ENCODE results near the gene ZCCHC7. TPM values are rescaled to one million over a fixed set of nuclear protein-coding genes. Genes with fewer than 3 reads are reported as not detected.
"Not testable (repeated sequence)": the region's sequence is repeated elsewhere in the genome, so short reads cannot be mapped to it uniquely, and the experiment has no call there.

Gene ZCCHC7
- total and polyA plus RNA-seq, 9 donors, result 11.1 to 20.3 (median 12.9) TPM

- H3K9me3 ChIP-seq (replicated peaks; ENCODE audit: control insufficient read depth, low read depth, low read length), result no peaks in the 10 kb centered on the region
- H3K4me1 ChIP-seq (ENCODE audit: control insufficient read depth, insufficient read depth, low read length), result peaks cover 6% of the 10 kb centered on the region
- H3K27ac ChIP-seq (ENCODE audit: low read length), result no peak overlapping the region
- H3K27me3 ChIP-seq (ENCODE audit: control insufficient read depth, insufficient read depth, low read length), result no peaks in the 10 kb centered on the region
- no peaks in the 10 kb centered on the region for H3K36me3 ChIP-seq (ENCODE audit: control insufficient read depth, insufficient read depth, low read length)
- DNase-seq, result no peak
- H3K4me3 ChIP-seq (ENCODE audit: low read length), result no peak overlapping the region
- WGBS (ENCODE audit: insufficient coverage), result no CpG with 5 or more reads among the region's 9 CpGs
Measured at GRCh38 chr9:37119360-37119759, 1.0 kb upstream of the ZCCHC7 start.

GRCh38 chr9:37120843-37121335, 515 bp downstream of the ZCCHC7 start:
- peak; percentile 75 for DNase-seq
- not testable (repeated sequence) for H3K4me1 ChIP-seq (ENCODE audit: control insufficient read depth, insufficient read depth, low read length); H3K27me3 ChIP-seq (ENCODE audit: control insufficient read depth, insufficient read depth, low read length); H3K9me3 ChIP-seq (replicated peaks; ENCODE audit: control insufficient read depth, low read depth, low read length); H3K36me3 ChIP-seq (ENCODE audit: control insufficient read depth, insufficient read depth, low read length)
- Histone ChIP-seq H3K27ac (ENCODE audit: low read length) (peak overlapping the region; percentile 96), H3K4me3 (ENCODE audit: low read length) (peak overlapping the region; percentile 63)
- 0% methylated on average over 13 of the region's 23 CpGs for WGBS (ENCODE audit: insufficient coverage)

- no peak for DNase-seq
- no peak overlapping the region for H3K27ac ChIP-seq (ENCODE audit: low read length)
Measured at GRCh38 chr9:37121881-37122280, 1.5 kb downstream of the ZCCHC7 start.

GRCh38 chr9:37126214-37126788, 5.9 kb downstream of the ZCCHC7 start:
- H3K4me1 ChIP-seq (ENCODE audit: control insufficient read depth, insufficient read depth, low read length), result peaks cover 3% of the 10 kb centered on the region
- no peak for DNase-seq
- WGBS (ENCODE audit: insufficient coverage), result 95% methylated on average over 4 of the region's 6 CpGs
- H3K27me3 ChIP-seq (ENCODE audit: control insufficient read depth, insufficient read depth, low read length), result no peaks in the 10 kb centered on the region
- H3K36me3 ChIP-seq (ENCODE audit: control insufficient read depth, insufficient read depth, low read length), result peaks cover 16% of the 10 kb centered on the region
- H3K9me3 ChIP-seq (replicated peaks; ENCODE audit: control insufficient read depth, low read depth, low read length), result no peaks in the 10 kb centered on the region
- H3K27ac ChIP-seq (ENCODE audit: low read length), result no peak overlapping the region
- H3K4me3 ChIP-seq (ENCODE audit: low read length), result no peak overlapping the region

More at GRCh38 chr9:37121881-37122280, 1.5 kb downstream of the ZCCHC7 start:
- Histone ChIP-seq H3K9me3 (replicated peaks; ENCODE audit: control insufficient read depth, low read depth, low read length) (no peaks in the 10 kb centered on the region), H3K4me1 (ENCODE audit: control insufficient read depth, insufficient read depth, low read length) (peaks cover 6% of the 10 kb centered on the region), H3K4me3 (ENCODE audit: low read length) (peak overlapping the region; percentile 63), H3K27me3 (ENCODE audit: control insufficient read depth, insufficient read depth, low read length) (no peaks in the 10 kb centered on the region), H3K36me3 (ENCODE audit: control insufficient read depth, insufficient read depth, low read length) (peaks cover 6% of the 10 kb centered on the region)
- 78% methylated on average over 3 of the region's 4 CpGs for WGBS (ENCODE audit: insufficient coverage)

GRCh38 chr9:37127018-37127417, 6.6 kb downstream of the ZCCHC7 start:
- Histone ChIP-seq H3K4me3 (ENCODE audit: low read length) (no peak overlapping the region), H3K9me3 (replicated peaks; ENCODE audit: control insufficient read depth, low read depth, low read length) (no peaks in the 10 kb centered on the region), H3K27ac (ENCODE audit: low read length) (no peak overlapping the region), H3K36me3 (ENCODE audit: control insufficient read depth, insufficient read depth, low read length) (peaks cover 16% of the 10 kb centered on the region), H3K27me3 (ENCODE audit: control insufficient read depth, insufficient read depth, low read length) (no peaks in the 10 kb centered on the region), H3K4me1 (ENCODE audit: control insufficient read depth, insufficient read depth, low read length) (no peaks in the 10 kb centered on the region)
- DNase-seq, result no peak
- 86% methylated on average over 2 of the region's 3 CpGs for WGBS (ENCODE audit: insufficient coverage)

- Histone ChIP-seq H3K4me1 (ENCODE audit: control insufficient read depth, insufficient read depth, low read length) (no peaks in the 10 kb centered on the region), H3K36me3 (ENCODE audit: control insufficient read depth, insufficient read depth, low read length) (peaks cover 18% of the 10 kb centered on the region), H3K4me3 (ENCODE audit: low read length) (no peak overlapping the region), H3K9me3 (replicated peaks; ENCODE audit: control insufficient read depth, low read depth, low read length) (no peaks in the 10 kb centered on the region), H3K27ac (ENCODE audit: low read length) (no peak overlapping the region), H3K27me3 (ENCODE audit: control insufficient read depth, insufficient read depth, low read length) (no peaks in the 10 kb centered on the region)
- DNase-seq, result no peak
- WGBS (ENCODE audit: insufficient coverage), result 96% methylated on average over 3 of the region's 3 CpGs
Measured at GRCh38 chr9:37128051-37128450, 7.7 kb downstream of the ZCCHC7 start.

GRCh38 chr9:37134166-37134565, 13.8 kb downstream of the ZCCHC7 start:
- H3K4me1 ChIP-seq (ENCODE audit: control insufficient read depth, insufficient read depth, low read length), result no peaks in the 10 kb centered on the region
- no peak overlapping the region for H3K4me3 ChIP-seq (ENCODE audit: low read length)
- no CpG with 5 or more reads among the region's 1 CpG for WGBS (ENCODE audit: insufficient coverage)
- no peak overlapping the region for H3K27ac ChIP-seq (ENCODE audit: low read length)
- no peaks in the 10 kb centered on the region for H3K9me3 ChIP-seq (replicated peaks; ENCODE audit: control insufficient read depth, low read depth, low read length)
- H3K36me3 ChIP-seq (ENCODE audit: control insufficient read depth, insufficient read depth, low read length), result peaks cover 2% of the 10 kb centered on the region
- H3K27me3 ChIP-seq (ENCODE audit: control insufficient read depth, insufficient read depth, low read length), result no peaks in the 10 kb centered on the region
- no peak for DNase-seq

- Histone ChIP-seq H3K36me3 (ENCODE audit: control insufficient read depth, insufficient read depth, low read length) (no peaks in the 10 kb centered on the region), H3K4me1 (ENCODE audit: control insufficient read depth, insufficient read depth, low read length) (no peaks in the 10 kb centered on the region), H3K27ac (ENCODE audit: low read length) (no peak overlapping the region), H3K9me3 (replicated peaks; ENCODE audit: control insufficient read depth, low read depth, low read length) (no peaks in the 10 kb centered on the region), H3K27me3 (ENCODE audit: control insufficient read depth, insufficient read depth, low read length) (no peaks in the 10 kb centered on the region), H3K4me3 (ENCODE audit: low read length) (no peak overlapping the region)
- no peak for DNase-seq
- no CpG with 5 or more reads among the region's 2 CpGs for WGBS (ENCODE audit: insufficient coverage)
Measured at GRCh38 chr9:37141015-37141414, 20.6 kb downstream of the ZCCHC7 start.

- Histone ChIP-seq H3K27ac (ENCODE audit: low read length) (no peak overlapping the region), H3K4me1 (ENCODE audit: control insufficient read depth, insufficient read depth, low read length) (no peaks in the 10 kb centered on the region), H3K27me3 (ENCODE audit: control insufficient read depth, insufficient read depth, low read length) (no peaks in the 10 kb centered on the region), H3K9me3 (replicated peaks; ENCODE audit: control insufficient read depth, low read depth, low read length) (no peaks in the 10 kb centered on the region), H3K4me3 (ENCODE audit: low read length) (no peak overlapping the region), H3K36me3 (ENCODE audit: control insufficient read depth, insufficient read depth, low read length) (no peaks in the 10 kb centered on the region)
- no peak for DNase-seq
- WGBS (ENCODE audit: insufficient coverage), result 50% methylated on average over 1 of the region's 2 CpGs
Measured at GRCh38 chr9:37144762-37145161, 24.4 kb downstream of the ZCCHC7 start.

GRCh38 chr9:37146410-37146809, 26.0 kb downstream of the ZCCHC7 start:
- H3K4me3 ChIP-seq (ENCODE audit: low read length), result no peak overlapping the region
- no CpG with 5 or more reads among the region's 2 CpGs for WGBS (ENCODE audit: insufficient coverage)

GRCh38 chr9:37148181-37148580, 27.8 kb downstream of the ZCCHC7 start:
- 100% methylated on average over 1 of the region's 2 CpGs for WGBS (ENCODE audit: insufficient coverage)
- Histone ChIP-seq H3K9me3 (replicated peaks; ENCODE audit: control insufficient read depth, low read depth, low read length) (no peaks in the 10 kb centered on the region), H3K4me3 (ENCODE audit: low read length) (no peak overlapping the region), H3K27me3 (ENCODE audit: control insufficient read depth, insufficient read depth, low read length) (no peaks in the 10 kb centered on the region), H3K27ac (ENCODE audit: low read length) (no peak overlapping the region), H3K36me3 (ENCODE audit: control insufficient read depth, insufficient read depth, low read length) (no peaks in the 10 kb centered on the region), H3K4me1 (ENCODE audit: control insufficient read depth, insufficient read depth, low read length) (no peaks in the 10 kb centered on the region)
- no peak for DNase-seq

More at GRCh38 chr9:37146410-37146809, 26.0 kb downstream of the ZCCHC7 start:
- H3K9me3 ChIP-seq (replicated peaks; ENCODE audit: control insufficient read depth, low read depth, low read length), result no peaks in the 10 kb centered on the region
- H3K4me1 ChIP-seq (ENCODE audit: control insufficient read depth, insufficient read depth, low read length), result no peaks in the 10 kb centered on the region
- H3K27ac ChIP-seq (ENCODE audit: low read length), result no peak overlapping the region
- no peaks in the 10 kb centered on the region for H3K27me3 ChIP-seq (ENCODE audit: control insufficient read depth, insufficient read depth, low read length)
- H3K36me3 ChIP-seq (ENCODE audit: control insufficient read depth, insufficient read depth, low read length), result no peaks in the 10 kb centered on the region
- DNase-seq, result peak; percentile 36

All from muscle of leg (tissue), 11 donors.